Stimulated activated CD4-positive, alpha-beta T cell treated with anti-CD3 and anti-CD28 coated beads, Interleukin-15, amount 100 ng/mL, for 1 hour (primary cell): ENCODE results near the gene CDH13.
A peak's percentile ranks its signal among the peaks of the same experiment; 100 is the strongest.

ENCODE experiments used
- DNase-seq, 2 donors: peaks; one replicate each; pipeline ENCODE4 v3.0.0-alpha.2; 2020; ENCODE audit warnings: low read depth in 1 of 2, low spot score in 1 of 2

The CDH13 gene

GRCh38 chr16:83215406-83216001, 588.7 kb downstream of the CDH13 start:
- DNase-seq: peak in 1 of 2 donors; percentile 9

GRCh38 chr16:83219285-83219684, 592.5 kb downstream of the CDH13 start:
- no peak for DNase-seq

GRCh38 chr16:83220066-83220465, 593.3 kb downstream of the CDH13 start:
- DNase-seq: no peak

GRCh38 chr16:83224642-83225041, 597.9 kb downstream of the CDH13 start:
- no peak for DNase-seq

- no peak for DNase-seq
Observed at GRCh38 chr16:83227336-83227735, 600.6 kb downstream of the CDH13 start.

GRCh38 chr16:83231729-83232128, 605.0 kb downstream of the CDH13 start:
- DNase-seq: no peak

- DNase-seq: no peak
Observed at GRCh38 chr16:83233153-83233552, 606.4 kb downstream of the CDH13 start.

GRCh38 chr16:83238949-83239691, 612.4 kb downstream of the CDH13 start:
- DNase-seq: no peak

- no peak for DNase-seq
Observed at GRCh38 chr16:83244057-83244456, 617.3 kb downstream of the CDH13 start.

- no peak for DNase-seq
Observed at GRCh38 chr16:83245061-83245460, 618.3 kb downstream of the CDH13 start.

GRCh38 chr16:83247767-83248372, 621.1 kb downstream of the CDH13 start:
- DNase-seq: no peak

- DNase-seq: no peak
Observed at GRCh38 chr16:83248735-83249463, 622.1 kb downstream of the CDH13 start.

GRCh38 chr16:83253521-83253920, 626.8 kb downstream of the CDH13 start:
- no peak for DNase-seq

GRCh38 chr16:83258366-83258928, 631.7 kb downstream of the CDH13 start:
- no peak for DNase-seq

GRCh38 chr16:83266848-83267553, 640.2 kb downstream of the CDH13 start:
- DNase-seq: no peak

- no peak for DNase-seq
Observed at GRCh38 chr16:83268169-83268568, 641.4 kb downstream of the CDH13 start.

GRCh38 chr16:83269048-83269447, 642.3 kb downstream of the CDH13 start:
- no peak for DNase-seq

GRCh38 chr16:83269541-83269940, 642.8 kb downstream of the CDH13 start:
- DNase-seq: no peak

GRCh38 chr16:83270061-83270460, 643.3 kb downstream of the CDH13 start:
- no peak for DNase-seq

- no peak for DNase-seq
Observed at GRCh38 chr16:83270640-83271039, 643.9 kb downstream of the CDH13 start.

GRCh38 chr16:83271123-83271522, 644.4 kb downstream of the CDH13 start:
- no peak for DNase-seq
